ENCODE data around the gene KRTAP3-2.
"Not testable (repeated sequence)": the region's sequence is repeated elsewhere in the genome, so short reads cannot be mapped to it uniquely, and the experiment has no call there.

Gene KRTAP3-2

GRCh38 chr17:41037853-41038350 lies 38.2 kb upstream of the KRTAP3-2 start:
- Histone ChIP-seq H3K9ac (no peak overlapping the region), H2AFZ (ENCODE audit: low read depth) (no peak overlapping the region), H3K27me3 (ENCODE audit: insufficient read depth, low read depth) (no peaks in the 10 kb centered on the region), H3K4me3 (IDR thresholded peaks at IDR 0.05; ENCODE audit: insufficient read depth, low read depth, low read length) (no peak overlapping the region), H3K27ac (no peak overlapping the region), H3K79me2 (ENCODE audit: insufficient read depth, low read depth) (no peaks in the 10 kb centered on the region), H3K4me2 (no peak overlapping the region), H3K4me1 (ENCODE audit: low read depth, poor library complexity, severe bottlenecking) (no peaks in the 10 kb centered on the region), H4K20me1 (ENCODE audit: insufficient read depth) (no peaks in the 10 kb centered on the region), H3K36me3 (ENCODE audit: insufficient read depth) (no peaks in the 10 kb centered on the region)
- TF ChIP-seq, protein P1, sequence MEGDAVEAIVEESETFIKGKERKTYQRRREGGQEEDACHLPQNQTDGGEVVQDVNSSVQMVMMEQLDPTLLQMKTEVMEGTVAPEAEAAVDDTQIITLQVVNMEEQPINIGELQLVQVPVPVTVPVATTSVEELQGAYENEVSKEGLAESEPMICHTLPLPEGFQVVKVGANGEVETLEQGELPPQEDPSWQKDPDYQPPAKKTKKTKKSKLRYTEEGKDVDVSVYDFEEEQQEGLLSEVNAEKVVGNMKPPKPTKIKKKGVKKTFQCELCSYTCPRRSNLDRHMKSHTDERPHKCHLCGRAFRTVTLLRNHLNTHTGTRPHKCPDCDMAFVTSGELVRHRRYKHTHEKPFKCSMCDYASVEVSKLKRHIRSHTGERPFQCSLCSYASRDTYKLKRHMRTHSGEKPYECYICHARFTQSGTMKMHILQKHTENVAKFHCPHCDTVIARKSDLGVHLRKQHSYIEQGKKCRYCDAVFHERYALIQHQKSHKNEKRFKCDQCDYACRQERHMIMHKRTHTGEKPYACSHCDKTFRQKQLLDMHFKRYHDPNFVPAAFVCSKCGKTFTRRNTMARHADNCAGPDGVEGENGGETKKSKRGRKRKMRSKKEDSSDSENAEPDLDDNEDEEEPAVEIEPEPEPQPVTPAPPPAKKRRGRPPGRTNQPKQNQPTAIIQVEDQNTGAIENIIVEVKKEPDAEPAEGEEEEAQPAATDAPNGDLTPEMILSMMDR (conservative IDR thresholded peaks at IDR 0.05; ENCODE audit: low read depth, low read length), result no peak

DNA sequence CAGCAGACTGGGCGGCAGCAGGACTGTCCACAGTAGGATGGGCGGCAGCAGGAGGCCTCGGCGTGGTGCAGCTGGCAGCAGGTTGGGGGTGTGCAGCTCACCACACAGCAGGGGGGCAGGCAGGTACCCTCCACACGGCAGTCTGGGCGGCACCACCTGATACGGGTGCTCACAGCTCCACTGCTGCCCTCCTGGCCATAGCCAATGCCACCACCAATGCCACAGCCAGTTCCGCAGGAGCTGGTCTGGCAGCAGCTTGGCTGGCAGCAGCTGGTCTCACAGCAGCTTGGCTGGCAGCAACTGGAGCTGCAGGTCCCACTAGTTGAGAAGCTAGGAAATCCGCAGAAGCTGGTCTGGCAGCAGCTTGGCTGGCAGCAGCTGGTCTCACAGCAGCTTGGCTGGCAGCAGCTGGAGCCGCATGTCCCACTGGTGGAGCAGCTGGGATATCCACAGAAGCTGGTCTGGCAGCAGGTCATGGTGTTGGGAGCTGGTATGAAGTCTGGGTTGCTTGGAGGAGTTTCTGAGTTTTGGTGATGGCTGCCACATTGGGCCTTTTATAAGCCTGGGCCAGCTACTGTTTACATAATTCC lies 34.7 kb upstream of the KRTAP3-2 start, which contains the start of gene KRTAP1-3:
TSS of gene KRTAP1-3 (minus strand) at position 529 of the 590 bp plus-strand sequence. CDS start at position 476, 53 bp downstream.
- not testable (repeated sequence) for H2AFZ ChIP-seq (ENCODE audit: low read depth); H3K9ac ChIP-seq; H3K27me3 ChIP-seq (ENCODE audit: insufficient read depth, low read depth)

DNA sequence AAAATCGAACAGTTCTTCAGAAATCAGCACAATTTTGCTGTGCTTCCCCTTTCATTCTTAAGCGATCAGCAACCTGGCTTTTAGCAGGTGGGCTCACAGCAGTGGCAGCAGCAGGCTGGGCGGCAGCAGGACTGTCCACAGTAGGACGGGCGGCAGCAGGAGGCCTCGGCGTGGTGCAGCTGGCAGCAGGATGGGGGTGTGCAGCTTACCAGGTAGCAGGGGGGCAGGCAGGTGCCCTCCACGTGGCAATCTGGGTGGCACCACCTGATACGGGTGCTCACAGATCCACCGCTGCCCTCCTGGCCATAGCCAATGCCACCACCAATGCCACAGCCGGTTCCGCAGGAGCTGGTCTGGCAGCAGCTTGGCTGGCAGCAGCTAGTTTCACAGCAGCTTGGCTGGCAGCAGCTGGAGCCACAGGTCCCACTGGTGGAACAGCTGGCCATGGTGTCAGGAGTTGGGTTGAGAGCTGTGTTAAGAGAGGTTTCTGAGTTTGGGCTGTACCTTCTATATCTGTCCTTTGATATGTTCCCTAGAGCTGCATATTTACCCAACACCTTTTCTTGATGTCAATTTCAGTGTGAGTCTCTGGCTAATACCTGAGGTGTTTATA lies 30.0 kb upstream of the KRTAP3-2 start, which contains the start of gene KRTAP1-4:
TSS of gene KRTAP1-4 (minus strand) at position 563 of the 613 bp plus-strand sequence. CDS start at position 446, 117 bp downstream.
- Histone ChIP-seq H3K27ac (no peak within 1 kb of the TSS), H3K4me1 (ENCODE audit: low read depth, poor library complexity, severe bottlenecking) (no peaks in the 10 kb centered on the region)

More for the DNA sequence above, 34.7 kb upstream of the KRTAP3-2 start, which contains the start of gene KRTAP1-3:
- H4K20me1 ChIP-seq (ENCODE audit: insufficient read depth); H3K4me1 ChIP-seq (ENCODE audit: low read depth, poor library complexity, severe bottlenecking); H3K36me3 ChIP-seq (ENCODE audit: insufficient read depth); H3K27ac ChIP-seq; H3K79me2 ChIP-seq (ENCODE audit: insufficient read depth, low read depth); H3K4me2 ChIP-seq; H3K4me3 ChIP-seq (IDR thresholded peaks at IDR 0.05; ENCODE audit: insufficient read depth, low read depth, low read length): not testable (repeated sequence)

GRCh38 chr17:41026715-41027471 lies 27.2 kb upstream of the KRTAP3-2 start, which contains the start of gene KRTAP1-5:
TSS of gene KRTAP1-5 (minus strand) at chr17:41027208. CDS start at chr17:41027155, 53 bp downstream.
- no peaks in the 10 kb centered on the region for H3K36me3 ChIP-seq (ENCODE audit: insufficient read depth)
- no peaks in the 10 kb centered on the region for H3K4me1 ChIP-seq (ENCODE audit: low read depth, poor library complexity, severe bottlenecking)
- no peak within 1 kb of the TSS for H2AFZ ChIP-seq (ENCODE audit: low read depth)
- TF ChIP-seq, protein P1 (conservative IDR thresholded peaks at IDR 0.05; ENCODE audit: low read depth, low read length), result no peak
- no peak within 1 kb of the TSS for H3K9ac ChIP-seq
- H3K27ac ChIP-seq, result no peak within 1 kb of the TSS
- no peaks in the 10 kb centered on the region for H3K27me3 ChIP-seq (ENCODE audit: insufficient read depth, low read depth)
- H3K4me3 ChIP-seq (IDR thresholded peaks at IDR 0.05; ENCODE audit: insufficient read depth, low read depth, low read length), result no peak within 1 kb of the TSS
- H3K79me2 ChIP-seq (ENCODE audit: insufficient read depth, low read depth), result no peaks in the 10 kb centered on the region
- H3K4me2 ChIP-seq, result no peak within 1 kb of the TSS
- no peaks in the 10 kb centered on the region for H4K20me1 ChIP-seq (ENCODE audit: insufficient read depth)

More for the DNA sequence above, 30.0 kb upstream of the KRTAP3-2 start, which contains the start of gene KRTAP1-4:
- no peak within 1 kb of the TSS for H3K9ac ChIP-seq
- H3K4me2 ChIP-seq, result no peak within 1 kb of the TSS
- no peaks in the 10 kb centered on the region for H4K20me1 ChIP-seq (ENCODE audit: insufficient read depth)
- no peak within 1 kb of the TSS for H2AFZ ChIP-seq (ENCODE audit: low read depth)
- H3K36me3 ChIP-seq (ENCODE audit: insufficient read depth), result no peaks in the 10 kb centered on the region
- no peaks in the 10 kb centered on the region for H3K79me2 ChIP-seq (ENCODE audit: insufficient read depth, low read depth)
- no peak within 1 kb of the TSS for H3K4me3 ChIP-seq (IDR thresholded peaks at IDR 0.05; ENCODE audit: insufficient read depth, low read depth, low read length)
- H3K27me3 ChIP-seq (ENCODE audit: insufficient read depth, low read depth), result no peaks in the 10 kb centered on the region
- TF ChIP-seq, protein P1 (conservative IDR thresholded peaks at IDR 0.05; ENCODE audit: low read depth, low read length), result no peak

All from KMS-11 (cell line).